ENCODE measurements around the gene MGARP.

GRCh38 chr4:139300431-139301112 lies 20.5 kb upstream of the MGARP start:
- no peak for TF ChIP-seq CTCF (IDR thresholded peaks at IDR 0.05)
- no peak for TF ChIP-seq TCF7L2 (IDR thresholded peaks at IDR 0.05; ENCODE audit: low read depth, low read length)
